Measurements from ENCODE around the gene SUFU. TPM values are rescaled to one million over a fixed set of nuclear protein-coding genes. Genes with fewer than 3 reads are reported as not detected.

The SUFU gene
- total and polyA plus RNA-seq, 2 donors, result 2.6 to 4.3 TPM

- Histone ChIP-seq H3K27ac (ENCODE audit: low read depth in 1 of 2, low read length in 1 of 2) (peak overlapping the region in 1 of 2 donors; percentile 38), H3K4me3 (ENCODE audit: low read length in 2 of 2) (no peak overlapping the region), H3K36me3 (ENCODE audit: control insufficient read depth in 2 of 2, insufficient read depth in 2 of 2, low read length in 1 of 2) (no peaks in the 10 kb centered on the region), H3K4me1 (ENCODE audit: control insufficient read depth in 2 of 2, insufficient read depth in 2 of 2, low read length in 2 of 2) (peaks cover 0 to 16% of the 10 kb centered on the region in 2 donors), H3K27me3 (ENCODE audit: control insufficient read depth in 2 of 2, insufficient read depth in 1 of 2, low read length in 1 of 2) (no peaks in the 10 kb centered on the region), H3K9me3 (ENCODE audit: control insufficient read depth in 2 of 2, insufficient read depth in 1 of 2, low read length in 1 of 2) (no peaks in the 10 kb centered on the region)
- 56% methylated on average over 7 of the region's 7 CpGs for WGBS
- DNase-seq (ENCODE audit: low read depth in 6 of 9, low spot score in 9 of 9), result no peak
Measured at GRCh38 chr10:102579328-102579727, 75.6 kb downstream of the SUFU start.

- no peak for DNase-seq (ENCODE audit: low read depth in 6 of 9, low spot score in 9 of 9)
- no peaks in the 10 kb centered on the region for H3K36me3 ChIP-seq (ENCODE audit: control insufficient read depth in 2 of 2, insufficient read depth in 2 of 2, low read length in 1 of 2)
- WGBS, result 94% methylated on average over 4 of the region's 4 CpGs
- peaks cover 0 to 16% of the 10 kb centered on the region in 2 donors for H3K4me1 ChIP-seq (ENCODE audit: control insufficient read depth in 2 of 2, insufficient read depth in 2 of 2, low read length in 2 of 2)
- H3K4me3 ChIP-seq (ENCODE audit: low read length in 2 of 2), result no peak overlapping the region
- H3K27me3 ChIP-seq (ENCODE audit: control insufficient read depth in 2 of 2, insufficient read depth in 1 of 2, low read length in 1 of 2), result no peaks in the 10 kb centered on the region
- no peaks in the 10 kb centered on the region for H3K9me3 ChIP-seq (ENCODE audit: control insufficient read depth in 2 of 2, insufficient read depth in 1 of 2, low read length in 1 of 2)
- no peak overlapping the region for H3K27ac ChIP-seq (ENCODE audit: low read depth in 1 of 2, low read length in 1 of 2)
Measured at GRCh38 chr10:102580230-102580629, 76.5 kb downstream of the SUFU start.

GRCh38 chr10:102581401-102581800 lies 77.6 kb downstream of the SUFU start:
- 95% methylated on average over 8 of the region's 8 CpGs for WGBS
- H3K27ac ChIP-seq (ENCODE audit: low read depth in 1 of 2, low read length in 1 of 2), result peak overlapping the region; percentile 17 to 52
- H3K36me3 ChIP-seq (ENCODE audit: control insufficient read depth in 2 of 2, insufficient read depth in 2 of 2, low read length in 1 of 2), result no peaks in the 10 kb centered on the region

GRCh38 chr10:102581981-102582580 lies 78.3 kb downstream of the SUFU start:
- 91% methylated on average over 10 of the region's 10 CpGs for WGBS
- Histone ChIP-seq H3K4me3 (ENCODE audit: low read length in 2 of 2) (no peak overlapping the region), H3K27me3 (ENCODE audit: control insufficient read depth in 2 of 2, insufficient read depth in 1 of 2, low read length in 1 of 2) (no peaks in the 10 kb centered on the region), H3K4me1 (ENCODE audit: control insufficient read depth in 2 of 2, insufficient read depth in 2 of 2, low read length in 2 of 2) (peaks cover 0 to 16% of the 10 kb centered on the region in 2 donors), H3K9me3 (ENCODE audit: control insufficient read depth in 2 of 2, insufficient read depth in 1 of 2, low read length in 1 of 2) (no peaks in the 10 kb centered on the region), H3K27ac (ENCODE audit: low read depth in 1 of 2, low read length in 1 of 2) (no peak overlapping the region), H3K36me3 (ENCODE audit: control insufficient read depth in 2 of 2, insufficient read depth in 2 of 2, low read length in 1 of 2) (no peaks in the 10 kb centered on the region)
- no peak for DNase-seq (ENCODE audit: low read depth in 6 of 9, low spot score in 9 of 9)

More at GRCh38 chr10:102581401-102581800, 77.6 kb downstream of the SUFU start:
- Histone ChIP-seq H3K27me3 (ENCODE audit: control insufficient read depth in 2 of 2, insufficient read depth in 1 of 2, low read length in 1 of 2) (no peaks in the 10 kb centered on the region), H3K9me3 (ENCODE audit: control insufficient read depth in 2 of 2, insufficient read depth in 1 of 2, low read length in 1 of 2) (no peaks in the 10 kb centered on the region), H3K4me3 (ENCODE audit: low read length in 2 of 2) (no peak overlapping the region), H3K4me1 (ENCODE audit: control insufficient read depth in 2 of 2, insufficient read depth in 2 of 2, low read length in 2 of 2) (peaks cover 0 to 16% of the 10 kb centered on the region in 2 donors)
- DNase-seq (ENCODE audit: low read depth in 6 of 9, low spot score in 9 of 9), result no peak

- Histone ChIP-seq H3K27ac (ENCODE audit: low read depth in 1 of 2, low read length in 1 of 2) (no peak overlapping the region), H3K4me1 (ENCODE audit: control insufficient read depth in 2 of 2, insufficient read depth in 2 of 2, low read length in 2 of 2) (peaks cover 0 to 14% of the 10 kb centered on the region in 2 donors), H3K4me3 (ENCODE audit: low read length in 2 of 2) (no peak overlapping the region), H3K9me3 (ENCODE audit: control insufficient read depth in 2 of 2, insufficient read depth in 1 of 2, low read length in 1 of 2) (no peaks in the 10 kb centered on the region), H3K27me3 (ENCODE audit: control insufficient read depth in 2 of 2, insufficient read depth in 1 of 2, low read length in 1 of 2) (no peaks in the 10 kb centered on the region), H3K36me3 (ENCODE audit: control insufficient read depth in 2 of 2, insufficient read depth in 2 of 2, low read length in 1 of 2) (no peaks in the 10 kb centered on the region)
- peak; percentile 60 to 91 (median 87) for DNase-seq (ENCODE audit: low read depth in 6 of 9, low spot score in 9 of 9)
- WGBS, result 57% methylated on average over 11 of the region's 11 CpGs
Measured at GRCh38 chr10:102583435-102584417, 80.0 kb downstream of the SUFU start.

- Histone ChIP-seq H3K27me3 (ENCODE audit: control insufficient read depth in 2 of 2, insufficient read depth in 1 of 2, low read length in 1 of 2) (no peaks in the 10 kb centered on the region), H3K4me1 (ENCODE audit: control insufficient read depth in 2 of 2, insufficient read depth in 2 of 2, low read length in 2 of 2) (peaks cover 0 to 5% of the 10 kb centered on the region in 2 donors), H3K4me3 (ENCODE audit: low read length in 2 of 2) (no peak overlapping the region), H3K27ac (ENCODE audit: low read depth in 1 of 2, low read length in 1 of 2) (no peak overlapping the region), H3K9me3 (ENCODE audit: control insufficient read depth in 2 of 2, insufficient read depth in 1 of 2, low read length in 1 of 2) (no peaks in the 10 kb centered on the region), H3K36me3 (ENCODE audit: control insufficient read depth in 2 of 2, insufficient read depth in 2 of 2, low read length in 1 of 2) (no peaks in the 10 kb centered on the region)
- DNase-seq (ENCODE audit: low read depth in 6 of 9, low spot score in 9 of 9), result no peak
- 96% methylated on average over 1 of the region's 1 CpG for WGBS
Measured at GRCh38 chr10:102585026-102585425, 81.3 kb downstream of the SUFU start.

GRCh38 chr10:102586858-102587257 lies 83.1 kb downstream of the SUFU start:
- 100% methylated on average over 1 of the region's 1 CpG for whole genome bisulfite sequencing
- DNase-seq (ENCODE audit: low read depth in 6 of 9, low spot score in 9 of 9), result no peak
- Histone ChIP-seq H3K4me3 (ENCODE audit: low read length in 2 of 2) (no peak overlapping the region), H3K27me3 (ENCODE audit: control insufficient read depth in 2 of 2, insufficient read depth in 1 of 2, low read length in 1 of 2) (no peaks in the 10 kb centered on the region), H3K4me1 (ENCODE audit: control insufficient read depth in 2 of 2, insufficient read depth in 2 of 2, low read length in 2 of 2) (peaks cover 0 to 2% of the 10 kb centered on the region in 2 donors), H3K36me3 (ENCODE audit: control insufficient read depth in 2 of 2, insufficient read depth in 2 of 2, low read length in 1 of 2) (no peaks in the 10 kb centered on the region), H3K9me3 (ENCODE audit: control insufficient read depth in 2 of 2, insufficient read depth in 1 of 2, low read length in 1 of 2) (no peaks in the 10 kb centered on the region), H3K27ac (ENCODE audit: low read depth in 1 of 2, low read length in 1 of 2) (no peak overlapping the region)

GRCh38 chr10:102588875-102589274 lies 85.1 kb downstream of the SUFU start:
- 98% methylated on average over 1 of the region's 1 CpG for WGBS
- DNase-seq (ENCODE audit: low read depth in 6 of 9, low spot score in 9 of 9), result no peak
- Histone ChIP-seq H3K4me1 (ENCODE audit: control insufficient read depth in 2 of 2, insufficient read depth in 2 of 2, low read length in 2 of 2) (no peaks in the 10 kb centered on the region), H3K27ac (ENCODE audit: low read depth in 1 of 2, low read length in 1 of 2) (no peak overlapping the region), H3K9me3 (ENCODE audit: control insufficient read depth in 2 of 2, insufficient read depth in 1 of 2, low read length in 1 of 2) (no peaks in the 10 kb centered on the region), H3K36me3 (ENCODE audit: control insufficient read depth in 2 of 2, insufficient read depth in 2 of 2, low read length in 1 of 2) (peaks cover 0 to 6% of the 10 kb centered on the region in 2 donors), H3K27me3 (ENCODE audit: control insufficient read depth in 2 of 2, insufficient read depth in 1 of 2, low read length in 1 of 2) (no peaks in the 10 kb centered on the region), H3K4me3 (ENCODE audit: low read length in 2 of 2) (no peak overlapping the region)

Data from thymus (tissue), 11 donors.